Measurements from ENCODE around the gene CEP68.
"Not testable (repeated sequence)": the region's sequence is repeated elsewhere in the genome, so short reads cannot be mapped to it uniquely, and the experiment has no call there.

The CEP68 gene

DNA sequence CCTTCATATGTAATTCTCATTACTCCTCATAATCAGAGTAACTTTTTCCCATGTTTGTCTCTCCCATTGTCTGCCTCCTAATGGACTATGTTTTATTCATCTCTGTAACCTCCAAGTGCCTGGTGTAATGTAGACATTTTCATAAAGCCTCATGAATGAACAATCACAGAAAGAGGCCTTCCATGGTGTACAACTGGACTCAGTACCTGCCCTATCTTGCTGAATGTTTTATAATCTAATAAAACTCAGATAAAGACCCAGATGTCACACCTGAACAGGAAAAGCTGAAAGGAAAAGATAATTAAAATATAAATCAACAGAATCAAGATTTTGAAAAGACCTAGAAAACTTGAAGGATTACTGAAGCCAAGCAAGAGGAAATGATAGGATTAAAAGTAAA is 37.0 kb downstream of the CEP68 start:
- DNase-seq = no peak

- no peak for DNase-seq
These were observed 40.7 kb downstream of the CEP68 start for GRCh38 chr2:65096948-65097347.

DNA sequence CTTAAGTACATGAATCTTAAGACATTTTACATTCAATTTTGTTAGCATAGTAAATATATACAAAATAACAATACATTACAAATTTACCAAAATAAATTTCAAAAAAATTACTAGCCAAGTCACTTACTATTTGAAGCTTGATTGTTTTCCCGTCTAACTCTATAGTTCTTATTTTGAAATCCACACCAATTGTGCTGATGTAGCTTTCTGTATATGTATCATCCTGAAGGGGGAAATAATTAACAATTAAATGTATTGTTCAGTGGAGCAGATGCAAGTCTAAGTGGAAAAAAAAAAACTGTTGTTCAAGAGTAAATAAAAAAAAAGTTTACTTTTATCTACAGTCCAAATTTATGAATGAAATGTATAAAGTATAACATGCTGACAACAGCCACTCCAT is 41.6 kb downstream of the CEP68 start:
- no peak for DNase-seq

DNA sequence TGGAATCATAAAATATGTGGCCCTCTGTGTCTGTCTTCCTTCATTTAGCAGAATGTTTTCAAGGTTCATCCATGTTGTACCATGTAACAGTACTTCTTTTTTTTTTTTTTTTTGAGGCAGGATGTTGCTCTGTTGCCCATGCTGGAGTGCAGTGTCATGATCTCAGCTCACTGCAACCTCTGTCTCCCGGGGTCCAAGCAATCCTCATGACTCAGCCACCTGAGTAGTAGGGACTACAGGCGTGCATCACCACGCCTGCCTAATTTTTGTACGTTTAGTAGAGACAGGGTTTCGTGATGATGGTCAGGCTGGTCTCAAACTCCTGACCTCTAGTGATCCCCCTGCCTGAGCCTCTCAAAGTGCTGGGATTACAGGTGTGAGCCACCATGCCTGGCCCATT is 42.5 kb downstream of the CEP68 start:
- DNase-seq = no peak

- no peak for DNase-seq
These were observed 44.9 kb downstream of the CEP68 start for GRCh38 chr2:65101071-65101470.

- no peak for DNase-seq
These were observed 46.9 kb downstream of the CEP68 start for GRCh38 chr2:65103013-65103715.

DNA sequence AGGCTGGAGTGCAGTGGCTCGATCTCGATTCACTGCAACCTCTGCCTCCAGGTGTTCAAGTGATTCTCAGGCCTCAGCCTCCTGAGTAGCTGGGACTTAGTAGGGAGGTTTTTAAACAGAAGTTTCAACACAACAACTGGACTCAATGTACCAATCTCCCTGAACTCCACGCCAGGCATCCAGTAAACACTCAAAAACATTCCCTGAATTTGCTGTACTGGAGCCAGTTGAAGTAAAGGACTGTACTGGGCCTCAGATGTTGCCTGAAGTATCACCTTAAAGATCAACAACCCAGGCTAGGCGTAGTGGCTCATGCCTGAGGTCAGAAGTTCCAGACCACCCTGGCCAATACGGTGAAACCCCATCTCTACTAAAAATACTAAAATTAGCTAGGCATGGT is 51.3 kb downstream of the CEP68 start:
- DNase-seq = no peak

GRCh38 chr2:65108780-65109179 is 52.6 kb downstream of the CEP68 start:
- DNase-seq = no peak

GRCh38 chr2:65112633-65113032 is 56.4 kb downstream of the CEP68 start:
- DNase-seq = no peak

DNA sequence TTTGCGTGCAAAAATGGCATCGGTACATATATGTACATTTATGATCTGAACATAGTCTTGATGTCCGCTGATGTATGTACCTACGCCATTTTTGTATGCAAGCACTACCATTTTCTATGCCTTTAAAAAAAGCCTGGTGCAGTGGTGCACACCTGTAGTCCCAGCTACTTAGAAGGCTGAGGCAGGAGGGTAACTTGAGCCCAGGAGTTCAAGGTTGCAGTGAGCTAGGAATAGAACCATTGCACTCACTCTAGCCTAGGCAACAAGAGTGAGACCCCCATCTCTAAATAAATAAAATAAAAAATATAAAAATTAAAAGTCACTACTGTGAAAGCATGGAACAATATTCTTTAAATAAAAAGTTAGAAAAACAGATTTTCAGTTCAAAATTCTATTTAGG is 57.0 kb downstream of the CEP68 start:
- DNase-seq = no peak

DNA sequence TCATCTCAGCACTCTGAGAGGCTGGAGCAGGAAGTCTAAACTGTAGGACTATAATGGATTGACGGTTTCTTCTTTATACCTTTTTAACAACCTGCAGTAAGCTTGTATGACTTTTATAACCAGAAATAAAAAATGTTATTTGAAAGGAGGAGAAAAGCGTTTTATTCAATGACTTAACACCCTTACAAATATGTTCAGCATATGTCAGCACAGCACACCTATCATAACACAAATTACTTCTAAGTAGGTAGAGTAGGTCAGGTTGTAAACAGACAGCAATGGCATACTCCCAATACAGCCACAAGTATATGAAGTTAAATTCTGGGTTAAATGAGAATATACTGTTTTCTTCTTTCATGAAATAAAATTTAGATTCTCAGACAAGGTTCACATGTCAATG is 57.6 kb downstream of the CEP68 start:
- no peak for DNase-seq

DNA sequence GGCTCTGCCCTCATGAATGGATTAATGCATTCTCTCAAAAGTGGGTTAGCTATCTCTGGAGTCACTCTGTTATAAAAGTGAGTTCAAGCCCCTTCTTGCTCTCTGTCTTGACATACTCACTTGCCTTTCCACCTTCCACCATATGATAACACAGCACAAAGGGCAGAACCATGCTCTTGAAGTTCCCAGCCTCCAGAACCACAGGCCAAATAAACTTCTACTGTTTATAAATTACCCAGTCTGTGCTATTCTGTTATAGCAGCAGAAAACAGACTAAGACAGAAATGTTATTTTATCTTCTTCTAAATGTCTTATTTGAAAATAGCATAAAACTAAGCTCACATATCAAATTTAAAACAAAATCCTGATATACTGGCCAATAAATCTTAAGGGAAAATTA is 58.7 kb downstream of the CEP68 start:
- DNase-seq = no peak

- DNase-seq = no peak
These were observed 60.4 kb downstream of the CEP68 start for GRCh38 chr2:65116645-65117044.

DNA sequence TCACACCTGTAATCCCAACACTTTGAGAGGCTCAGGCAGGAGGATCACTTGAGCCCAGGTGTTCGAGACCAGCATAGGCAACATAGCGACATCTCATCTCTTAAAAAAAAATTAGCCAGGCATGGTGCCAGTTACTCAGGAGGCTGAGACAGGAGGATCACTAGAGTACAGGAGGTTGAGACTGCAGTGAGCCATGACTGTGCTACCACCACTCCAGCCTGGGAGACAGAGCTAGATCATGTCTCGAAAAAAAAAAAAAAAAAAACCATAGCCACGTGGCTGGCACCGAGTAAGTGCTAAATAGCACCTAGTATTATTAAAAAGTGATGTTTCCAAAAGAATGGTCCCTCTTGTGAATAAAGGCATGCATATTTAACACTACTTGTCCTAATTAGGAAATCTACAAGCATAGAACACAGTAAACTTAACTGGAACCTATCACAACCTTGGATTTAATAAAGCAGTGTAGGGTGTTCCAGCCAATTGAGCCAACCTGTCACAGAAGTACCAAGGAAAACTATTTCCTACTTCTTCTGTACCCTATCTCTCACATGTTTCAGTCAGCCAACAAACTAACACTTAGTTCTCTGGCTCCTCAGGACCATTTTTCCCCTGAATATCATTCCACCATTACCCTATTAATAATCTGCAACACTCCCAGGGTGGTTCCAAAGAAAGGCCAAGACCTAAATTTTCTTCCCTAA is 64.9 kb downstream of the CEP68 start:
- DNase-seq = no peak

GRCh38 chr2:65122313-65122712 is 66.1 kb downstream of the CEP68 start:
- no peak for DNase-seq

- DNase-seq = not testable (repeated sequence)
These were observed 69.2 kb downstream of the CEP68 start for GRCh38 chr2:65125457-65125856.

- peak; percentile 76 for DNase-seq
These were observed 72.3 kb downstream of the CEP68 start for GRCh38 chr2:65128297-65129190.

- DNase-seq = no peak
These were observed 73.1 kb downstream of the CEP68 start for GRCh38 chr2:65129286-65129825.

- DNase-seq = peak; percentile 99
These were observed 73.8 kb downstream of the CEP68 start, which contains the start of gene RAB1A for GRCh38 chr2:65129826-65130663. Gene RAB1A, minus strand, starts transcription at chr2:65130106. Its CDS starts 191 bp downstream, at chr2:65129915.

- peak; percentile 70 for DNase-seq
These were observed 74.5 kb downstream of the CEP68 start for GRCh38 chr2:65130664-65131175.

GRCh38 chr2:65132930-65133329 is 76.7 kb downstream of the CEP68 start:
- DNase-seq = not testable (repeated sequence)

- DNase-seq = no peak
These were observed 77.4 kb downstream of the CEP68 start for GRCh38 chr2:65133626-65134025.

All from MV-4-11 (cell line).